Testis (tissue), 3 donors: ENCODE data around the gene F11. TPM values are rescaled to one million over a fixed set of nuclear protein-coding genes. Genes with fewer than 3 reads are reported as not detected.

Experiments used
- DNase-seq: peaks from one replicate; pipeline ENCODE4 v3.0.0-alpha.2; 2019
- H3K27ac ChIP-seq, 2 donors: fragments of 200-600 bp; sonication (generic); one replicate each; pipeline ENCODE4 v1.5.1; 2019
- H3K27me3 ChIP-seq: fragments of 200-600 bp; sonication (generic); one replicate; pipeline ENCODE4 v1.5.1; 2019
- H3K36me3 ChIP-seq: fragments of 200-600 bp; sonication (generic); one replicate; pipeline ENCODE4 v1.5.1; 2017; ENCODE audit warnings: low read depth; ENCODE audit errors: missing control alignments
- H3K4me1 ChIP-seq: fragments of 200-600 bp; sonication (generic); one replicate; pipeline ENCODE4 v1.5.1; 2019
- H3K4me3 ChIP-seq, 2 donors: fragments of 200-600 bp; sonication (generic); one replicate each; pipeline ENCODE4 v1.5.1; 2017 to 2019
- H3K9me3 ChIP-seq: fragments of 200-600 bp; sonication (generic); one replicate; pipeline ENCODE4 v1.5.1; 2017
- POLR2A ChIP-seq: fragments of 450-650 bp; IDR thresholded peaks from one replicate; pipeline ENCODE4 v1.6.1; 2017; ENCODE audit warnings: antibody characterized with exemption, mild to moderate bottlenecking, moderate library complexity
- WGBS, 2 donors: methylation state at CpG; one replicate each; pipeline ENCODE4 v1.1.5; 2018; 5-methylcytosine and 5-hydroxymethylcytosine counted together
- intact Hi-C: fragments of 100-400 bp; cut with DNase I; formaldehyde crosslinking; loops from one replicate; pipeline ENCODE4 v1.15.1; 2023; ENCODE audit warnings: low total_unique reads
- polyA plus RNA-seq: library from polyadenylated mRNA; stranded (reverse); fragments of 350-450 nt; fragmentation: Illumina TruSeq; extraction: RNeasy Lipid Tissue Mini Kit (QIAGEN cat#74804); gene quantifications from one replicate; pipeline ENCODE4 v1.2.3, GENCODE V29; 2014; ENCODE audit warnings: low read depth, low replicate concordance; ENCODE audit not compliant: insufficient read depth
- total RNA-seq, 2 donors: library from RNA; depleted of rRNA; stranded (reverse); fragments of >200 nt; gene quantifications; one replicate each; pipeline ENCODE4 v1.2.3, GENCODE V29; 2016
- TF ChIP-seq, protein P1 (sequence below), 3 experiments: fragments of 450-650 bp in 2 of 3; fragments of 200-600 bp in 1 of 3; sonication (generic) in 1 of 3; IDR thresholded peaks; one replicate each; pipeline ENCODE4 v1.5.1; 2016 to 2019; ENCODE audit warnings: antibody characterized with exemption in 3 of 3, mild to moderate bottlenecking in 2 of 3, moderate library complexity in 1 of 3

The F11 gene
- total and polyA plus RNA-seq, 3 donors from 2014 or later: 0.19 TPM; not detected in 2

DNA sequence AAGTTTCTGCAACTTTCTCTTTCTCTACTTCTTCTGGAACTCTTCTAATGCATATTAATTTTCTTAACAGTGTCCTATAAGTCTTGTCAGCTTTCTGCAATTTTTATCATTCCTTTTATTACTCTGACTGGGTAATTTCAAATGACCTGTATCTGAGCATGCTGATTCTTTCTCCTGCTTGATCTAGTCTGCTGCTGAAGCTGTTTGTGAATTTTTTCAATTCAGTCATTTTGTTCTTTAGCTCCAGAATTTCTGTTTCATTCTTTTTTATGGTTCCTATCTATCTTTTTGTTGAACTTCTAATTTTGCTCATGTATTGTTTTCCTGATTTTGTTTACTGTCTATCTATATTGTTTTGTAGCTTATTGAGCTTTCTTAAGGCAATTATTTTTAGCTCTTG lies 40.1 kb upstream of the F11 start:
- no peaks in the 10 kb centered on the region for H3K4me1 ChIP-seq
- TF ChIP-seq, protein P1, sequence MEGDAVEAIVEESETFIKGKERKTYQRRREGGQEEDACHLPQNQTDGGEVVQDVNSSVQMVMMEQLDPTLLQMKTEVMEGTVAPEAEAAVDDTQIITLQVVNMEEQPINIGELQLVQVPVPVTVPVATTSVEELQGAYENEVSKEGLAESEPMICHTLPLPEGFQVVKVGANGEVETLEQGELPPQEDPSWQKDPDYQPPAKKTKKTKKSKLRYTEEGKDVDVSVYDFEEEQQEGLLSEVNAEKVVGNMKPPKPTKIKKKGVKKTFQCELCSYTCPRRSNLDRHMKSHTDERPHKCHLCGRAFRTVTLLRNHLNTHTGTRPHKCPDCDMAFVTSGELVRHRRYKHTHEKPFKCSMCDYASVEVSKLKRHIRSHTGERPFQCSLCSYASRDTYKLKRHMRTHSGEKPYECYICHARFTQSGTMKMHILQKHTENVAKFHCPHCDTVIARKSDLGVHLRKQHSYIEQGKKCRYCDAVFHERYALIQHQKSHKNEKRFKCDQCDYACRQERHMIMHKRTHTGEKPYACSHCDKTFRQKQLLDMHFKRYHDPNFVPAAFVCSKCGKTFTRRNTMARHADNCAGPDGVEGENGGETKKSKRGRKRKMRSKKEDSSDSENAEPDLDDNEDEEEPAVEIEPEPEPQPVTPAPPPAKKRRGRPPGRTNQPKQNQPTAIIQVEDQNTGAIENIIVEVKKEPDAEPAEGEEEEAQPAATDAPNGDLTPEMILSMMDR (IDR thresholded peaks at IDR 0.05): no peak
- no peak for TF ChIP-seq POLR2A
- no peak overlapping the region for H3K4me3 ChIP-seq
- no peaks in the 10 kb centered on the region for H3K27me3 ChIP-seq
- no peaks in the 10 kb centered on the region for H3K9me3 ChIP-seq
- no peak overlapping the region for H3K27ac ChIP-seq
- intact Hi-C loops: no loop called here
- H3K36me3 ChIP-seq: no peaks in the 10 kb centered on the region
- no peak for DNase-seq

DNA sequence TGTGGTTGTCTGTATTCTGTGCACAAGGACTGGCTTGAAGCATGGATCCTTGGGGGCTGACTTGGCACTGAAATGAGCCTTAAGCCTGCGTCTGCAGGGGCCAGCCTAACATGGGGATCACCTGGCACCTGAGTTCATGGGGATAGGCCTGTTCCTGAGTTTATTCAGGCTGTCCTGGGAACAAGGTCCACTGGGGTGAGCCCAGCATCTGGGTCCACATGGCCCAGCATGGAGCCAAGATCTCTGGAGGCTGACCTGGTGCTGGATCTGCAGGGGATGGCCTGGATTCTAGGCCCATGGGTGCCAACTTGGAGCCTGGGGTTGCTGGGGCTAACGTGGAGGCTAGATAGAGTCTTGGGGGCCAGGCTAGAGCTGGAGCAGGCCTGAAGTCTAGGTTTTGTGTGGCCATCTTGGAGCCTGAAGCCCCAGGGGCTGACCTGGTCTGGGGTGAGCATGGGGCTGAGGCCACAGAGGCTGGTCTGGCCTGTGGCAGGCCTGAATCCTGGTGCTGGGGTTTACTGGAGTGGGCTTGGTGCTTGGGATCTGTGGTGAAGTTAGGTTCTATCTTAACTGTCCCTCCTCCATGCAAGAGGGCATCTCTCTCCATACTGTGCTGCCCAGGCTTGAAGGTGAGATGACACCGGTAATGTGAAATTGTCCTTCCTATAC lies 39.3 kb upstream of the F11 start:
- WGBS, 2 donors: 96% methylated on average over 3 of the region's 3 CpGs
- no peak overlapping the region for H3K4me3 ChIP-seq
- no peaks in the 10 kb centered on the region for H3K9me3 ChIP-seq
- no peak overlapping the region for H3K27ac ChIP-seq
- H3K36me3 ChIP-seq: no peaks in the 10 kb centered on the region
- no peaks in the 10 kb centered on the region for H3K27me3 ChIP-seq
- TF ChIP-seq POLR2A: no peak
- TF ChIP-seq, protein P1 (IDR thresholded peaks at IDR 0.05): no peak
- DNase-seq: no peak
- no peaks in the 10 kb centered on the region for H3K4me1 ChIP-seq
- intact Hi-C loops: no loop called here

DNA sequence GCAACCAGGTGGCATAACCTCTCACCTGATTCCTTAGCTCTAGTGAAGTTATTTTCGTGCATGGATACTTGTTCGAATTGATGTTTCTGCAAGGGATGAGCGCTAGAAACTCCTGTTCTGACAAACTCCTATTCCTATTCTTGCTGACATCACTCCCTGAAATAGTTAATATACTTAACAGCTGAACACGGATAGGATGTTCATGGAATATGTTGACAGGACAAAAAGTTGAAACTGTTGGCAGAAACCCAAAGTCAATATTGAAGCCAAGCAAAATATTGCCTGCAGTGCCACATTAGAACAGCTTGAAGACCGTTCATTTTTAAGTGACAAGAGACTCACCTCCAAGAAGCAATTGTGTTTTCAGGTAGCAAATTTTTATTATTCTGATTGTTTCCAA lies 38.8 kb upstream of the F11 start, which contains the start of gene KLKB1:
Gene KLKB1, plus strand, starts transcription at position 287 of the 400 bp plus-strand sequence. CDS start 689 bp downstream, outside the sequence.
- H3K4me1 ChIP-seq: no peaks in the 10 kb centered on the region
- no peaks in the 10 kb centered on the region for H3K27me3 ChIP-seq
- H3K4me3 ChIP-seq: no peak within 1 kb of the TSS
- 79 to 81% methylated on average over 5 of the region's 5 CpGs for WGBS, 2 donors
- DNase-seq: no peak
- no peak within 1 kb of the TSS for H3K27ac ChIP-seq
- no peaks in the 10 kb centered on the region for H3K36me3 ChIP-seq
- intact Hi-C loops: no loop called here
- H3K9me3 ChIP-seq: no peaks in the 10 kb centered on the region
- TF ChIP-seq POLR2A: no peak
- TF ChIP-seq, protein P1 (IDR thresholded peaks at IDR 0.05): no peak

DNA sequence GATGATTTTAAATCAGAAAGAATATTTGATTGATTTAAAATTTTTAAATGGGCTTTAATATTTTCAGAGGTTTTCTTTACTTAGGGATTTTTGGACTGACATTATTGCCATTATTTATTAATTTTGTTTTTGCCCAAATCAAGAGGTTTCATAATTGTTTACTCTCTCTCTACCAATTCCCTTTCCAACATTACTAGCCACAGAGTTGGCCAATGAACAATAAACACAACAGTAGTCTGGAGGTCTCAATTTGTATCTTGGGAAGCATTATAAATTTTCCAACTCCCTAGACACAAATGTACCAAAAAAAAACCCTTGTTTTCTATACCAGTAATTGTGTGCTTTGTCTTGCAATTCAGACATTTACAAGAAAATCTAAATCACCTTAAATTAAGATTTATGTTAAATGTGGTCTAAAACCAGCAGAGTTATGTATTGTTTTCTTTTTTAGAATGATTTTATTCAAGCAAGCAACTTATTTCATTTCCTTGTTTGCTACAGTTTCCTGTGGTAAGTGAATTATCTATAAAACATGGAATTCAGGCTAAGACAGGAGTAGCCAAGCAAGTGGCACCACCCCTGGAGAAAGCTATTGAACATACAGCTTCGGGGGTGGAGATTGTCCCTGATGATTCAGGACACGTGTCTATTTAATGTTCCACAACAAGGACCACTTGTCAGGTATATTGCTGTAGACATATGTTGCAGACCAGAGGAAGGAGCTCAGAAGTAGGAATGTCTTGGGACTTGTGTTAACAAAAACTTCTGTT lies 38.1 kb upstream of the F11 start:
- H3K4me3 ChIP-seq: no peak overlapping the region
- H3K4me1 ChIP-seq: no peaks in the 10 kb centered on the region
- WGBS, 2 donors: 19 to 43% methylated on average over 2 of the region's 2 CpGs
- H3K9me3 ChIP-seq: no peaks in the 10 kb centered on the region
- TF ChIP-seq, protein P1 (IDR thresholded peaks at IDR 0.05): no peak
- no peak for TF ChIP-seq POLR2A
- no peaks in the 10 kb centered on the region for H3K27me3 ChIP-seq
- intact Hi-C loops: no loop called here
- no peaks in the 10 kb centered on the region for H3K36me3 ChIP-seq
- no peak for DNase-seq
- H3K27ac ChIP-seq: no peak overlapping the region
